Tibial nerve (tissue), 4 donors: ENCODE measurements around the gene AMFR. TPM values are rescaled to one million over a fixed set of nuclear protein-coding genes. Genes with fewer than 3 reads are reported as not detected.

Experiments
- DNase-seq, 2 donors: peaks; one replicate each; pipeline ENCODE4 v3.0.0-alpha.2; 2019; ENCODE audit warnings: low spot score in 2 of 2
- H3K27ac ChIP-seq, 4 donors: fragments of 200-600 bp; sonication (generic) in 3 of 4; one replicate each; pipeline ENCODE4 v1.5.1; 2017 to 2019; ENCODE audit warnings: mild to moderate bottlenecking in 1 of 4
- H3K27me3 ChIP-seq, 2 donors: fragments of 200-600 bp; sonication (generic) in 1 of 2; one replicate each; pipeline versions ENCODE4 v1.5.1 to v1.6.0; 2017 to 2019
- H3K36me3 ChIP-seq, 3 donors: fragments of 200-600 bp; sonication (generic); one replicate each; pipeline ENCODE4 v1.5.1; 2018 to 2019
- H3K4me1 ChIP-seq, 4 donors: fragments of 200-600 bp; sonication (generic) in 3 of 4; one replicate each; pipeline ENCODE4 v1.5.1; 2017 to 2019
- H3K4me3 ChIP-seq, 4 donors: fragments of 200-600 bp; sonication (generic) in 3 of 4; one replicate each; pipeline ENCODE4 v1.5.1; 2017 to 2019; ENCODE audit warnings: mild to moderate bottlenecking in 1 of 4, moderate library complexity in 1 of 4
- H3K9me3 ChIP-seq, 4 donors: fragments of 200-600 bp; sonication (generic) in 3 of 4; one replicate each; pipeline ENCODE4 v1.5.1; 2017 to 2019
- EP300 ChIP-seq, 2 donors: sonication (generic); formaldehyde crosslinking; IDR thresholded peaks; one replicate each; pipeline ENCODE4 v1.6.1; 2017; ENCODE audit warnings: antibody characterized with exemption in 2 of 2, mild to moderate bottlenecking in 1 of 2
- POLR2A ChIP-seq, 2 donors: fragments of 450-650 bp; IDR thresholded peaks; one replicate each; pipeline ENCODE4 v1.6.1; 2017; ENCODE audit warnings: antibody characterized with exemption in 2 of 2, mild to moderate bottlenecking in 2 of 2, moderate library complexity in 2 of 2
- WGBS, 2 donors: methylation state at CpG; one replicate each; pipeline ENCODE4 v1.1.5; 2018; 5-methylcytosine and 5-hydroxymethylcytosine counted together
- total RNA-seq, 4 donors: library from RNA; depleted of rRNA; stranded (reverse); fragments of >200 nt; gene quantifications; one replicate each; pipeline ENCODE4 v1.1.0, GENCODE V29; 2016
- TF ChIP-seq, protein P1 (sequence below), 5 experiments: fragments of 200-600 bp in 3 of 5; fragments of 450-650 bp in 2 of 5; sonication (generic) in 3 of 5; IDR thresholded peaks; one replicate each; pipeline ENCODE4 v1.5.1; 2016 to 2019; ENCODE audit warnings: antibody characterized with exemption in 5 of 5, mild to moderate bottlenecking in 3 of 5, moderate library complexity in 2 of 5

Gene AMFR
- 100 to 1,000 TPM; 263 to 334 (median 292) TPM for total RNA-seq

DNA sequence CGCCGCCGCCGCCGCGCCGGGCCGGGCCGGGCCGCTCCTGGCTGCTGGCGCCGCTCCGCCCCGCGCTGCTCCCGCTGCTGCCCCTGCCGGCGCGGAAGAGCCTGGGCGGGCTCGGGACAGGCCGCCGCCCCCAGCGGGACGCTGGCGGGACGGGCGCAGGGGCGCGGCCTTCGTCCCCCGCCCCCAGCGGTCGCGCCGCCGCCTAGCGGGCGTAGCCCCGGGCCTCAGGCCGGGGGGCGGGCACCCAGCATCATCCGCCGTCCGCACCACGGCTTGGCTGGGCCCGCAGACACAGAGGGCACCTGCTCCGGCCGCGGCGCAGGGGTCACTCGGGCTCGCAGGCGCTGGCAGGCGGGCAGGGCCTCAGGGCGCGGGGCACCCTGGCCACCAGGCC lies at the start of gene AMFR:
Gene AMFR, minus strand, starts transcription at position 107 of the 394 bp plus-strand sequence. CDS start 218 bp downstream, outside the sequence.
- peaks cover 0 to 6% (median 0%) of the 10 kb centered on the region in 3 donors for H3K36me3 ChIP-seq
- H3K27ac ChIP-seq: peak within 1 kb of the TSS; percentile 90 to 96 (median 94)
- TF ChIP-seq POLR2A (IDR thresholded peaks at IDR 0.05): peak in 1 of 2 donors; percentile 46
- TF ChIP-seq, protein P1, sequence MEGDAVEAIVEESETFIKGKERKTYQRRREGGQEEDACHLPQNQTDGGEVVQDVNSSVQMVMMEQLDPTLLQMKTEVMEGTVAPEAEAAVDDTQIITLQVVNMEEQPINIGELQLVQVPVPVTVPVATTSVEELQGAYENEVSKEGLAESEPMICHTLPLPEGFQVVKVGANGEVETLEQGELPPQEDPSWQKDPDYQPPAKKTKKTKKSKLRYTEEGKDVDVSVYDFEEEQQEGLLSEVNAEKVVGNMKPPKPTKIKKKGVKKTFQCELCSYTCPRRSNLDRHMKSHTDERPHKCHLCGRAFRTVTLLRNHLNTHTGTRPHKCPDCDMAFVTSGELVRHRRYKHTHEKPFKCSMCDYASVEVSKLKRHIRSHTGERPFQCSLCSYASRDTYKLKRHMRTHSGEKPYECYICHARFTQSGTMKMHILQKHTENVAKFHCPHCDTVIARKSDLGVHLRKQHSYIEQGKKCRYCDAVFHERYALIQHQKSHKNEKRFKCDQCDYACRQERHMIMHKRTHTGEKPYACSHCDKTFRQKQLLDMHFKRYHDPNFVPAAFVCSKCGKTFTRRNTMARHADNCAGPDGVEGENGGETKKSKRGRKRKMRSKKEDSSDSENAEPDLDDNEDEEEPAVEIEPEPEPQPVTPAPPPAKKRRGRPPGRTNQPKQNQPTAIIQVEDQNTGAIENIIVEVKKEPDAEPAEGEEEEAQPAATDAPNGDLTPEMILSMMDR (IDR thresholded peaks at IDR 0.05): peak; percentile 32 to 94 (median 77)
- TF ChIP-seq EP300 (IDR thresholded peaks at IDR 0.05): no peak
- H3K4me1 ChIP-seq: peaks cover 0 to 41% (median 27%) of the 10 kb centered on the region in 4 donors
- no peaks in the 10 kb centered on the region for H3K27me3 ChIP-seq
- DNase-seq: peak in 1 of 2 donors; percentile 46
- peak within 1 kb of the TSS; percentile 80 to 98 (median 92) for H3K4me3 ChIP-seq
- no peaks in the 10 kb centered on the region for H3K9me3 ChIP-seq
- 0% methylated on average over 1 to 3 of the region's 57 CpGs for WGBS, 2 donors

DNA sequence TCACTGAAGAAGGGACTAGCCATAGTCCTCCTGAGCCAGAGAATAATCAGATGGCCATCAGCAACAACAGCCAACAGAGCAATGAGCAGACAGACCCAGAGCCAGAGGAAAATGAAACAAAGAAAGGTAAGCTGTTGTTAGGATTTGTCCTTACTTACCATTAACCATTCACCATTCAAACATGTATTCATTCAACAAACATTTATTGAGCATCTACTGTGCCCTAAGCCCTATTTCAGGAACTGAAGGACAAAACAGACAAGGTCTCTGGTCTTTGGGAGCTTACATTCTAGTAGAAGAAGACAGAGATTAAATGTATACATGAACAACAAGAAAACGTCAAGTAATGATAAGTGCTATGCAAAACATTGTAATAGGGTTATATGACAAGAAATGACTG lies 45.3 kb upstream of the AMFR start:
- Histone ChIP-seq H3K9me3 (no peaks in the 10 kb centered on the region), H3K4me3 (no peak overlapping the region), H3K36me3 (peaks cover 8 to 98% (median 15%) of the 10 kb centered on the region in 3 donors), H3K4me1 (no peaks in the 10 kb centered on the region), H3K27me3 (no peaks in the 10 kb centered on the region), H3K27ac (no peak overlapping the region)
- WGBS, 2 donors: 91 to 95% methylated on average over 1 of the region's 1 CpG
- no peak for DNase-seq
- TF ChIP-seq POLR2A (IDR thresholded peaks at IDR 0.05): no peak
- TF ChIP-seq EP300 (IDR thresholded peaks at IDR 0.05): no peak
- TF ChIP-seq, protein P1 (IDR thresholded peaks at IDR 0.05): no peak

DNA sequence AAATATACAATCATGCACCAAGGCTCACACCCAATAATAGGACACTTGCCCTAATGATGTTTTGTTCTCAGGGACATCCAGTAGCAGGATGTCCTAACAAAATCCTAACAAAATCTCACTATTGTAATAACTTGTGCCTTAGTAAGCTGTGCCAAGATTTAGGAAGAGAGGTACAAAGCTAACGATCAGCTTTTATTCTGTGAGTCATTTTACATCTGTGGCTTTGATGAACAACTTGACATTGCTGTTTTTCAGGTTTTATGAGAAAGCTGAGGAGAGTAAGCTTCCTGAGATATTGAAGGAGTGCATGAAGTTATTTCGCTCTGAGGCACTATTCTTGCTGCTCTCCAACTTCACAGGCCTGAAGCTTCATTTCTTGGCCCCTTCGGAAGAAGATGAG lies 44.9 kb upstream of the AMFR start:
- TF ChIP-seq EP300 (IDR thresholded peaks at IDR 0.05) (no peak), POLR2A (IDR thresholded peaks at IDR 0.05) (no peak)
- TF ChIP-seq, protein P1 (IDR thresholded peaks at IDR 0.05): no peak

DNA sequence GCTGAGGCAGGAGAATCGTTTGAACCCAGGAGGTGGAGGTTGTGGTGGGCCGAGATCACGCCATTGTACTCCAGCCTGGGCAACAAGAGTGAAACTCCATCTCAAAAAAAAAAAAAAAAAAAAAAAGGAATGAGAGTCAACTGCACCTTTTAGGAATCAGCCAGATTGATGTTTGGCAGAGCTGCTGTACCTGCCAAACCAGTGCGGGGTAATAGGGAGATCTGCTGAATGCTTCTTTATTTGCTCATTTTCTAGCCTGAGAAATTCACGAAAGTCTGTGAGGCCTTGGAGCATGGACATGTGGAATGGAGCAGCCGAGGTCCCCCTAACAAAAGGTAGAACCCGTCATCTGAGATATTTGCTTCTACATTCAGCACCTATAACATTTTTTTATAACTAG lies 44.4 kb upstream of the AMFR start:
- no peak overlapping the region for H3K27ac ChIP-seq
- no peaks in the 10 kb centered on the region for H3K27me3 ChIP-seq
- peaks cover 8 to 98% (median 15%) of the 10 kb centered on the region in 3 donors for H3K36me3 ChIP-seq
- no peaks in the 10 kb centered on the region for H3K4me1 ChIP-seq
- WGBS, 2 donors: 91 to 99% methylated on average over 7 of the region's 7 CpGs
- H3K9me3 ChIP-seq: no peaks in the 10 kb centered on the region
- no peak overlapping the region for H3K4me3 ChIP-seq
- TF ChIP-seq EP300 (IDR thresholded peaks at IDR 0.05): no peak
- DNase-seq: no peak

More for the DNA sequence above, 44.9 kb upstream of the AMFR start:
- no peak overlapping the region for H3K27ac ChIP-seq
- WGBS, 2 donors: 92 to 98% methylated on average over 3 of the region's 3 CpGs
- H3K4me1 ChIP-seq: no peaks in the 10 kb centered on the region
- no peaks in the 10 kb centered on the region for H3K27me3 ChIP-seq
- no peak overlapping the region for H3K4me3 ChIP-seq
- no peak for DNase-seq
- H3K36me3 ChIP-seq: peaks cover 8 to 98% (median 15%) of the 10 kb centered on the region in 3 donors
- H3K9me3 ChIP-seq: no peaks in the 10 kb centered on the region

DNA sequence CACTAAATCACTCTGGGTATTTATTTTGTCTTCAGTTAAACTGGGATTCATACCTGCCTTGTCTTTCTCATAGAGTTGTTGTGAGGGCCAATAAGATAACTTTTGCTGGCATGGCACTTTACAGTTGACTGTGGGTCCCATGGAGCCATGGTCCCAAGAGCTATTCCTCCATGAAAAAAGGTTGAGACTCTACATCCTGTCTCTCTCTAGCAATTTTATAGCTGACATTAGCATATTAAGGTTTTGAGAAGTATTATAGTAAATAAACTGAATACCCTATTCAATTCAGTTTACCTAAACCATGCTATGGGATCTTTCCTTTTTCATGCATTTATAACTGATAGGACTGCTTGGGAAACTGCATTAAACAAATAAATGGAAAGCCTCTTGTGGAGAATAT lies 43.5 kb upstream of the AMFR start:
- TF ChIP-seq, protein P1 (IDR thresholded peaks at IDR 0.05): no peak
- TF ChIP-seq EP300 (IDR thresholded peaks at IDR 0.05) (no peak), POLR2A (IDR thresholded peaks at IDR 0.05) (no peak)
- H3K4me1 ChIP-seq: no peaks in the 10 kb centered on the region
- no peak for DNase-seq
- H3K27ac ChIP-seq: no peak overlapping the region
- no peak overlapping the region for H3K4me3 ChIP-seq
- no peaks in the 10 kb centered on the region for H3K27me3 ChIP-seq
- no peaks in the 10 kb centered on the region for H3K9me3 ChIP-seq
- H3K36me3 ChIP-seq: peaks cover 8 to 100% (median 15%) of the 10 kb centered on the region in 3 donors

DNA sequence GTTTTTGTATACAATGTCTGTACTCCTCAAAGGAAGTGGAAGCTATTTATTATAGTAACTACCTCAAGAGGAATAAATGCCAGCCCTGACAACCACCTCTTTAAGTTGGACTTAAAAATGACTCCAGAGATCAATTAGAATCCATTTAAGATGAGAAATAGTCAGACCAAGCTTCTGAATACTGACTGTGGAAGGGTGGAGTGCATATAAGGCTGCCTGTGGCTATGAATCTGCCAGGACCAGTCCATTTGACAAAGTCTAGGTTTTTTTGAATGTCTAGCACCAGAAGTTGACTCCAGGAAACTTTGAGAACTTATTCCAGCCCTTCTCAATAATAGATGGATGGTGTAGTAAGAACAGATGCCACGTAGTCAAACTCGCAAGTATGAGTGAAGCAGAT lies 41.0 kb upstream of the AMFR start:
- Histone ChIP-seq H3K9me3 (no peaks in the 10 kb centered on the region), H3K4me1 (no peaks in the 10 kb centered on the region), H3K27me3 (no peaks in the 10 kb centered on the region), H3K27ac (no peak overlapping the region), H3K36me3 (peaks cover 8 to 95% (median 12%) of the 10 kb centered on the region in 3 donors), H3K4me3 (no peak overlapping the region)
- 98 to 100% methylated on average over 2 of the region's 2 CpGs for WGBS, 2 donors
- no peak for DNase-seq
- TF ChIP-seq POLR2A (IDR thresholded peaks at IDR 0.05) (no peak), EP300 (IDR thresholded peaks at IDR 0.05) (no peak)
- TF ChIP-seq, protein P1 (IDR thresholded peaks at IDR 0.05): no peak
